GM18498 (cell line): ENCODE data around the gene RPRD1B.

Experiments used
- ATAC-seq: cut with Tn5 transposase; IDR thresholded peaks from one replicate; pipeline ENCODE4 v1.9.1; 2021; ENCODE audit warnings: mild to moderate bottlenecking, moderate library complexity; ENCODE audit not compliant: unreplicated experiment

RPRD1B gene

DNA sequence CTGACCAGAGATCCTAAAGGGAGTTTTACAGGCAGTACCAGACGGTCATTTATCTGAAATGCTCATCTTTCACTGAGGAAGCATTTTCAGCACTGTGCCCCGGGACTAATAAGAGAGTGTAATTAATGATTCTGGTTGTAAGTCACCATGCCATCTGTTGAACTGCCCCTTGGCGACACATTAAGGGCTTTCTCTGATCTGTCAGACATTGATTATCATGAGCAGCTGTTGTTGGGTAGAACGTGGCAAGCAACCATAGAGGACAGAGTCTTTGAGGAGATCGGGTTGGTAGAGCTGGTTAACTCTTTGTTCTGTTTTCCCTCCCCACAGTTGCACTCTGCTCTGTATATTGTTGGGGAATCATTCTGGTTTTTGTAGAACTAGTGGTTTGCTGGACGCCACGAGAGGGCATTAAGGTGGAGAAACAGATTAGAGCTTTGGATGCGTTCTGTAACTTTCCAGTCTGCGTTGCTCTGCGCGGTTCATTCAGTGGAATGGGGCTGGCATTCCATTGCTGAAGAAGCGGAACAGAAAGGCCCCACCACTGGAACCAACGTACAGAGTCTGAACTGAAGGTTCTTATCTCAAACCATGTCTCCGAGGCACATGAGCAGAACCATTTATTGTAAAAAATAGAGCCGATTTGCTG, 34.3 kb downstream of the RPRD1B start:
- no peak for ATAC-seq

DNA sequence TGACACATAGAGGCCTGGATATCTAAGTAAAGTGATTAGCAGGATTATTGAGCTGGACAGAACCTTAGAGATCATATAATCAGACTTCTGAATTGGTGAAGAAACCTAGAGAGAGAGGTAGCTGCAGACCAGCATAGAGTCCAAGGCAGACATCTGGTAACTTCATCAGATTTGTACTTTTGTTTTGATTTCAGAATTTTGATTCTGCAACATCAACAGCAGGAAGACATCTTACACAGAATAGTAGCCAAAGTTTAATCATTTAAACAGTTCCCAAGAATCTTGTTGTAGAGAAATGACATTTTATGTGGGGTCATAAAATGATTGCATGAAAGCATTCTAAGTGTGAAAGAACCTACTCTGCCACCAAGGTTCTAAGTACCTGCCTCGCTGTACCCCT, 39.4 kb downstream of the RPRD1B start:
- no peak for ATAC-seq

DNA sequence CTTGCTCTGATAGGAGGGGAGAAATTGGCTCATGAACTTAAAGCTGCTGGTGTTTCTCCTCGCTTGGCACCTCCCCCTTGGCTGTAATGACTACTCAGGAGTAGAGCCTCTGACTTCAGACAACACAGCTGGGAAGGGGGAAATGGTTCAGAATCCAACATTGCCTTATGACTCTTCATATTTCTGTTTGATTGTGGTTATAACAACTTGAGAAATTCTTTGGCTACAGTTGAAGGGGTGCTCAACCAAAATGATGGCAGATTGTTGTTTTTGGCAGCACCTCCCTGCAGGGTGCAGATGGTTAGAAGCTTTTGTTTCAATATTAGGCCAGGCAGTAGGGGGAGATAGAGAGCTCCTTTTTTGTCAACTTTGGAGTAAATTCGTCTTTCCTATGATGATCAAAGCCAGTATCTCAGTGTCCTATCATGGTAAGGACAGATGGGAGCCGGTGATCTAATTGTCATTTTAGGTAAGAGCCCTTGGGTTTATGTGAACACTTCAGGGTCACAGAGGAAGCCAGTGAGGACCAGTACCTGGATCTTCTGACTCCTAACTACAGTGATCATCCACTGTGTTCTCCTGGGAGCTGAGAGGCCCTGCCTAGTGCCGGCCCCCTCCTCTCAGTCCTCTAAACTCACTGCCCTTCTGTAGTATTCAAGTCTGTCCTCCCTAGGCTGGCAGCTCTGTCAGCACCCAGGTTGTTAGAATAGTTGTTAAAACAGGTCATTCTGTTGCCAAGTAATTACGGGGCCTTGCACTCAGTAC, 39.9 kb downstream of the RPRD1B start:
- no peak for ATAC-seq

DNA sequence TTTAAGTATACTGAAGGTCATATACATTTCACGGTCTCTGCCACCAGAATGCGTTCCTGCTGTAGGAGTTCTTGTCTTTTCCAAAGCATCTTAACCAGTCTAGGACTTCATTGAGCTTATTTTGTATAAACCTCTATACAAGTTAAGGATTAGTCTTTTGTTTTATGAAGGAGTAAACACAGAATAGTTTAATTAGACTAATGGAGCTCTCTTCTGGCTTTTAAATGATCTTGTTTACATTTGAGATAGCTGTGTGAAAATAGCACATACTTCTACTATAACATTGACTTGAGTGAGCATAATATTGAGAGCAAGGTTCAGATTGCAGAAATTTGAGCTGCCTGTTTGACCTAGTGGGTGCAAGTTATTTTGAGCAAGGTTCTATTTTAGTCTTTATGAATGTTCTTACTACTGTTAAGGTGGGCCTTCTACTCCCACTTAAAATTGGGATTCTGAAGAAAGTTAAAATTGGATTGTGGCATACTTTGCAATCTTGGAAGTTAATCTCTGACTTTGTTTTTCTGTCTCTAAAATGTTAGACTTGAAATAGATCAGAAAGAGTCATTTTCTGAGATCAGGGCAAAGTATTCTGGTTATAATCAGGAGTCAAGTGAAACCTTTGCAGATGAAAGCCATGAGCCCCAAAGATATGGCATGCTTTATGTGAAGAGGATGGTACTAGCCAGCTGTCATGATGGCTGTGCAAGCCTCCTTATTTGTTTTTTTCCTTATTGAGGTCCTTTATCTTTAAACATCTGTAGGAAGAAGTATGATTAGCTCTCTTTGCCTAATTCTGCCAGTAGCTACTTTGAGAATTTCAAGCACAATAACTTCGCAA, 41.8 kb downstream of the RPRD1B start:
- ATAC-seq: no peak

DNA sequence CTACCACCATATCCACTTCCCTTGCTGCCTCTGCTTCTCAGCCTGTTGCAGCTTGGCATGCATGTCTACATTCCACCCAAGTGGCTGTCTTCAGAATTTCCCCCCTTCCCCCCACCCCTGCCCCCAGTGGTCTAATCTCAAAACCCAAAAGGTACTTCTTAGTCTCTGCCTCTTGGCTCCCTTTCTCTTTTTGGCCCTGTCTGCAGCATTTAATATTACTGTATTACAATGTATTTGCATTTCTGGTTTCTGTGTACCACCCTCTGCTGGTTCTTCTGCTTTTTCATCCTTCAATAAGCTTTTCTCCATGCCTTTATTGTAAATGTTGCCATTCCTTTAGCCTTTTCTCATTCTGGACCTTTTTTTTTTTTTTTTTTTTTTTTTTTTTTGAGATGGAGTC, 43.0 kb downstream of the RPRD1B start:
- ATAC-seq: no peak

GRCh38 chr20:38078084-38078483, 44.5 kb downstream of the RPRD1B start:
- ATAC-seq: no peak

GRCh38 chr20:38079353-38079752, 45.8 kb downstream of the RPRD1B start:
- no peak for ATAC-seq

DNA sequence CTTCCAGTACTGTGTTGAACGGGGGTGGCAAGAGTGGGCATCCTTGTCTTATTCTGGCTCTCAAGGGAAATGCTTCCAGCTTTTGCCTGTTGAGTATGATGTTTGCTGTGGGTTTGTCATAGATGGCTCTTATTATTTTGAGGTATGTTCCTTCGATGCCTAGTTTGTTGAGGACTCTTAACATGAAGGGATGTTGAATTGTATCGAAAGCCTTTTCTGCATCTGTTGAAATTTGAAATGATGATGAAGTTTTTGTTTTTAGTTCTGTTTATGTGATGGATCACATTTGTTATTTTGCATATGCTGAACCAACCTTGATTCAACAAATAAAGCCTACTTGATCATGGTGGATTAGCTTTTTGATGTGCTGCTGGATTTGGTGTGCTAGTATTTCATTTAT, 48.0 kb downstream of the RPRD1B start:
- ATAC-seq: no peak

- ATAC-seq: no peak
Measured at GRCh38 chr20:38082894-38083293, 49.3 kb downstream of the RPRD1B start.

DNA sequence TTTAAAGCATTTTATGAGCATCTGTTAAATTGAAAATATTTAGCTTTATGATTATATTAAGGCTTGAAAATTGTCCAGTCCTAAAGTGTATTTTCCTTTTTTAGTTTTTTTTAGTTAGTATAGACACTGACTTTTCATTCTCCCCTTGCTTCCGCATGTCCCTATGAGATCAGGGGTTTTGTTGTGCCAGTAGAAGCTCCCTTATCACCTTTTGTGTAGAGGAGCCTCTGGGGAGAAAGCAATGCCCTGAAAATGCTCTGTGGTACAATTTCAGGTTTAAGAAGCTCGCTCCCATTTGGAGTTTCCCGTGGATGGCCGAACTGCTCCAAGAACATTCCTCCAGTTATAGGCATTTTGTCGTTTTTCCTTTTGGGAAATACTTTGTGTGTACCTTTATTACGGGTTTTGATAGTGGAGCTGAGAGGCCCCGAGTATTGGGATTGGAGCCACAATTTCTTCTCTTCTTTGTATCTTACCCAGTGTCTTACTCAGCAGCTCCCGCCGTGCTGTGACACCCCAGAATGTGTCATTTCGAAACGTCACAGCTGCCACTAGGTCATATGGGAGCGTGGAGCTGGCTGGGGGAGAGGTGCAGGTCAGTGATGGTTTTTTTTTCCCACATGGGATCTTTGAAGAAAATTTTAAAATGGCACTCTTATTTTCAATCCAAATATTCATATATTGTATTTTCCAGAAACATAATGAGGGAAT, 49.9 kb downstream of the RPRD1B start:
- no peak for ATAC-seq

DNA sequence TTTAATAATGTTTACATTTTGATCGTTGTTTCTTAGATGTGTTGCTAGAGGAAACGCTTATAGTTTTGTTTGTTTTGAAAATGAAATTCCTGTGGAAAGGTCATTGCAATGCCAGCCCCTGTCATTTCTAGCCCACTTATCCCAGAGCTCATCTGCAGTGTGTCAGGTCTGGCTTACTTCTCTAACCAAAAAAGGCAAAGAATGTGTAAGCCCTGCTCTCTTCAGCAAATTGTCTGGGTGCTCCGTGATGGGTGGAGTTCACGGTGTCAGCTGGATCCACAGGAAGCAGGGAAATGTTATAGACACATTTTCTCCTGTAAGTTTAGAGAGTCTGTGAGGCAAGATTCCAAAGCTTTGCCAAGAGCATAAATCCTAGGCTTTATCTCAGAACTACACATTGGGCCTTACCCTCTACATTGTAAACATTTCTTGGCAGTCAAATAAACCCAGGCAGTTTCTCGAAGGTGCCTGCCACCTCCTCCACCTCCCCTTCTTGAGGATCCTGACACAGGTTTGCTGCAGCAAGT, 50.9 kb downstream of the RPRD1B start:
- ATAC-seq: no peak

DNA sequence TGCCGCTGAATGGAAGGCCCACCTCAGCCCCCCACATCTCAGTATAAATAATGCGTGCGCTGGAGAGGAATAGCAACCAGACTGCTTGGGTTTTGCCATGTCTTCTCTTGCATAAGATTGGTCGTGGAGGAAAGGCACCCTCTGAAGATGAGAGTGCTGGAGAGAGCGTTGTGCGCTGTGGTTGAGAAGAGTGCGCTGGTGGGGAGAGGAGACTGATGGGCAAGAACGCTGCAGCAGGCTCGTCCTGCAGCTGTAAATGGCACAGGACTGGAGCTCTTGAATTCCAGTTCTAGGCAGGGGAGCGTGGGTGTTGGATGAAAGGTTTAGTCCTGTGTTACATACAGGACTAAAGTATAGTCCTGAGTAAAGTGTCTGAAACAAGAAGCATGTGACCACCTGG, 51.5 kb downstream of the RPRD1B start:
- no peak for ATAC-seq

- ATAC-seq: no peak
Measured at GRCh38 chr20:38089500-38089899, 56.0 kb downstream of the RPRD1B start.

GRCh38 chr20:38090061-38090460, 56.5 kb downstream of the RPRD1B start:
- no peak for ATAC-seq

- ATAC-seq: peak; percentile 42
Measured at GRCh38 chr20:38091441-38092216, 58.1 kb downstream of the RPRD1B start.

- ATAC-seq: no peak
Measured at GRCh38 chr20:38092260-38092857, 58.8 kb downstream of the RPRD1B start.

GRCh38 chr20:38092915-38093314, 59.4 kb downstream of the RPRD1B start:
- no peak for ATAC-seq

DNA sequence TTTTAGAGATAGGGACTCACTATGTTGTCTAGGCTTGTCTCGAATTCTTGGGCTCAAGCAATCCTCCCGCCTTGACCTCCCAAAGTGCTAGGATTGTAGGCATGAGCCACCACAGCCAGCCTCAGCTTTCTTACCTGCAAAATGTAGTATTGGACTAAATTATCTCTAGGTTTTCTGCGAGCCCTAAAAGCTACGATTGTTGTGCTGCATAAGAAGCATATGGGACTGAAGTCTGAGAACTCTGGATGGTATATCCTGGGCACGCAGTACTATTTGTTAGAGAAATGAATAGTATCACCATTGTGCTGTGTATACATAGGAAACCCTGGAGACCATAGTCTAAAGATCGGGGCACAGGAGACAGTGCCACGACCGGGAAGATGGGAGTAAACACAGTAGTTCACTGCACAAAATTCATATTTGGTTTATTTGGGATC, 60.1 kb downstream of the RPRD1B start:
- no peak for ATAC-seq

DNA sequence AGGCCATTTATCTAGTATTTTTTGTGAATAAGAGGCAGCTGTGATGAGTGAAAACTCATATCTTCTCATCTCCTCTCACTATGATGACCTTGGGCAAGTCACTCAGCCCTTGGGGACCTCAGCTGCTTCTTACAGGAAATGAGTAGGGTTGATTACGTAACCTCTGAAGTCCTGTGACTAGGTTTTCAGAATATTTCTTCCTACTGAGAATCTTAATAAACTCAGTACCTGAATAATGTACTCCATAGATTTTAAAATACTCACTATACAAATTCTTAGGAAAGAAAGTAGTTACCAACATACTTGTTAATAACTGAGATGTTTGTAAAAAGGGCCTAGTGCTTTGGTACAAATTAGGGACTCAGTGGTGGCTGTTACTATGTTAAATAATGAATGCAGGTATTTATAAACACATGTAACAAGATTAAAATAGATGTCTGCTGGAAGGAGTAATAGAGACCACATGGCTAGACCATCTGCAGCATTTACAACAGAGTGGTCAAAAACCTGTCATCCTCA, 60.9 kb downstream of the RPRD1B start:
- ATAC-seq: peak; percentile 64
